Heart left ventricle (tissue), 16 donors: ENCODE data around the gene TTC39C. TPM values are rescaled to one million over a fixed set of nuclear protein-coding genes. Genes with fewer than 3 reads are reported as not detected.
A peak's percentile ranks its signal among the peaks of the same experiment; 100 is the strongest.

Source experiments
- ATAC-seq, 4 donors: fragments of 200-7000 bp; cut with Tn5 transposase; one replicate each; pipeline ENCODE4 v1.9.1; 2020 to 2022; ENCODE audit warnings: moderate library complexity in 4 of 4, mild to moderate bottlenecking in 3 of 4, moderate number of reproducible peaks in 1 of 4
- DNase-seq, 5 donors: peaks; one replicate each; pipeline ENCODE4 v3.0.0-alpha.2; 2020
- H3K27ac ChIP-seq, 12 donors: fragments of 200-600 bp; sonication (generic) in 4 of 12; one replicate each; pipeline versions ENCODE4 v1.5.0 to v1.8.0; 2016 to 2022; ENCODE audit warnings: mild to moderate bottlenecking in 2 of 12
- H3K27me3 ChIP-seq, 9 donors: fragments of 200-600 bp; sonication (generic) in 2 of 9; one replicate each; pipeline versions ENCODE4 v1.5.1 to v1.8.0; 2016 to 2022; ENCODE audit warnings: mild to moderate bottlenecking in 3 of 9
- H3K36me3 ChIP-seq, 9 donors: fragments of 200-600 bp; sonication (generic) in 2 of 9; one replicate each; pipeline versions ENCODE4 v1.5.0 to v1.8.0; 2018 to 2022; ENCODE audit warnings: mild to moderate bottlenecking in 2 of 9
- H3K4me1 ChIP-seq, 12 donors: fragments of 200-600 bp; sonication (generic) in 4 of 12; one replicate each; pipeline versions ENCODE4 v1.5.0 to v1.8.0; 2016 to 2022; ENCODE audit warnings: mild to moderate bottlenecking in 3 of 12
- H3K4me3 ChIP-seq, 12 donors: fragments of 200-600 bp; sonication (generic) in 4 of 12; one replicate each; pipeline versions ENCODE4 v1.5.0 to v1.8.0; 2017 to 2022; ENCODE audit warnings: mild to moderate bottlenecking in 9 of 12, moderate library complexity in 4 of 12
- H3K9me3 ChIP-seq, 12 donors: fragments of 200-600 bp; sonication (generic) in 4 of 12; one replicate each; pipeline versions ENCODE4 v1.5.0 to v1.8.0; 2016 to 2022; ENCODE audit warnings: mild to moderate bottlenecking in 1 of 12
- POLR2A ChIP-seq, 2 donors: fragments of 450-650 bp; IDR thresholded peaks; one replicate each; pipeline ENCODE4 v1.6.1; 2017; ENCODE audit warnings: antibody characterized with exemption in 2 of 2, mild to moderate bottlenecking in 2 of 2, moderate library complexity in 2 of 2
- WGBS, 4 donors: extraction: QIAGEN DNeasy Blood & Tissue Kit in 2 of 4; methylation state at CpG; one replicate each; pipeline versions ENCODE4 v1.1.5 to v1.1.7; 2013 to 2018; 5-methylcytosine and 5-hydroxymethylcytosine counted together
- intact Hi-C, 10 donors: fragments of 100-400 bp; cut with DNase I; formaldehyde crosslinking; loops; one replicate each; pipeline versions ENCODE4 v1.11.1 to v1.14.2; 2022
- polyA plus RNA-seq, 2 donors: library from polyadenylated mRNA; stranded (reverse); fragments of 200-250 nt; gene quantifications; one replicate each; pipeline ENCODE4 v1.2.3, GENCODE V29; 2013
- total RNA-seq, 9 donors: library from RNA; depleted of rRNA in 2 of 9; stranded (reverse); fragments of >200 nt in 2 of 9; fragmentation: NEBNext Ultra II Directional in 3 of 9; extraction: Animal tissue kit (Norgen Biotek cat#: 25700) in 3 of 9; gene quantifications; one replicate each; pipeline versions ENCODE4 v1.1.0 to v1.2.4, GENCODE V29; 2016 to 2023
- TF ChIP-seq, protein P1 (sequence below), 12 donors: fragments of 200-600 bp; sonication (generic) in 4 of 12; IDR thresholded peaks; one replicate each; pipeline versions ENCODE4 v1.5.0 to v1.8.0; 2018 to 2022; ENCODE audit warnings: antibody characterized with exemption in 12 of 12, mild to moderate bottlenecking in 5 of 12
- donor health status: ischemic (EF 13 %, LVEDD 7.1; RV severe dilation, severe dysfunction).
- donor health status: healthy with polysubstance abuse.
- donor health status: DM: no; HTN: yes; CAD: no.
- donor health status: DM: no; HTN: no; CAD: no.
- donor health status: ischemic (EF 25% LVEDD 6.9; RV normal size, moderate dysfunction).
- donor health status: ischemic (EF 25% LVEDD 5.7; RV mildly dilated, moderate dysfunction).
- donor health status: healthy.
- donor health status: DM: yes; HTN: yes; CAD: no.
- donor health status: ischemic (EF 35%, LVEDD 5.7; RV mildly dilated, moderate dysfunction).
- donor health status: nonischemic (EF 11% LVEDD 7.7; RV severe dilation, severe dysfunction).
- donor health status: DM: yes; HTN: yes; CAD: no.
- donor health status: PGD.
- donor health status: ischemic (EF 29% LVEDD 5.4; RV normal size, mild dysfunction).
- donor health status: nonischemic (EF 23%, LVEDD 6.1; RV moderate dilation, normal function).

The TTC39C gene
- total and polyA plus RNA-seq, 11 donors, result 2.3 to 12.8 (median 4.7) TPM

DNA sequence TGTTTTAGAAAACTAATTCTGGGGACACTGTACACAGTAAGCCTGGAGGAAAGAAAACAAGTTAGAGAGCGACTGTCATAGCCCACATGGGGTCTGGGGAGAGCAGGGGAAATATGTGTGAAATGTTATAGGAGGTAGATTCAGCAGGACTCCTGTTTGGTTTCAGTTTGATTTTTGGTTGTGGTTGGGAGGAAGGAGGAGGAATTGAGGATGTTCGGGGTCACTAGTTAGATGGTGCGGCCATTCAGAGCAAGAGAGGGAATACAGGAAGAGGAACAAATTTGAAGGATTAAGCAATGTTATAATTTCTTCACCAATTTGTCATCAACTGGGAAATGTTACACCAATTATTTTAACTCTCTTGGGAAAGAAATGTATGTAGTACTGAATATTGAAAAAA is 25.1 kb downstream of the TTC39C start:
- no peak for TF ChIP-seq POLR2A (IDR thresholded peaks at IDR 0.05)
- TF ChIP-seq, protein P1, sequence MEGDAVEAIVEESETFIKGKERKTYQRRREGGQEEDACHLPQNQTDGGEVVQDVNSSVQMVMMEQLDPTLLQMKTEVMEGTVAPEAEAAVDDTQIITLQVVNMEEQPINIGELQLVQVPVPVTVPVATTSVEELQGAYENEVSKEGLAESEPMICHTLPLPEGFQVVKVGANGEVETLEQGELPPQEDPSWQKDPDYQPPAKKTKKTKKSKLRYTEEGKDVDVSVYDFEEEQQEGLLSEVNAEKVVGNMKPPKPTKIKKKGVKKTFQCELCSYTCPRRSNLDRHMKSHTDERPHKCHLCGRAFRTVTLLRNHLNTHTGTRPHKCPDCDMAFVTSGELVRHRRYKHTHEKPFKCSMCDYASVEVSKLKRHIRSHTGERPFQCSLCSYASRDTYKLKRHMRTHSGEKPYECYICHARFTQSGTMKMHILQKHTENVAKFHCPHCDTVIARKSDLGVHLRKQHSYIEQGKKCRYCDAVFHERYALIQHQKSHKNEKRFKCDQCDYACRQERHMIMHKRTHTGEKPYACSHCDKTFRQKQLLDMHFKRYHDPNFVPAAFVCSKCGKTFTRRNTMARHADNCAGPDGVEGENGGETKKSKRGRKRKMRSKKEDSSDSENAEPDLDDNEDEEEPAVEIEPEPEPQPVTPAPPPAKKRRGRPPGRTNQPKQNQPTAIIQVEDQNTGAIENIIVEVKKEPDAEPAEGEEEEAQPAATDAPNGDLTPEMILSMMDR (IDR thresholded peaks at IDR 0.05), result no peak
- no peaks in the 10 kb centered on the region for H3K36me3 ChIP-seq
- DNase-seq (no peak), ATAC-seq (no peak)
- H3K27ac ChIP-seq, result peak overlapping the region in 1 of 12 donors; percentile 53
- H3K4me3 ChIP-seq, result no peak overlapping the region
- WGBS, 4 donors, result 86 to 92% (median 89%) methylated on average over 3 of the region's 3 CpGs
- intact Hi-C loops, result no loop called here
- peaks cover 0 to 25% (median 0%) of the 10 kb centered on the region in 12 donors for H3K4me1 ChIP-seq
- no peaks in the 10 kb centered on the region for H3K9me3 ChIP-seq
- H3K27me3 ChIP-seq, result no peaks in the 10 kb centered on the region

- DNase-seq (no peak), ATAC-seq (no peak)
- Histone ChIP-seq H3K36me3 (no peaks in the 10 kb centered on the region), H3K27ac (no peak overlapping the region), H3K4me3 (no peak overlapping the region), H3K4me1 (peaks cover 0 to 25% (median 0%) of the 10 kb centered on the region in 12 donors), H3K9me3 (no peaks in the 10 kb centered on the region), H3K27me3 (no peaks in the 10 kb centered on the region)
- intact Hi-C loops, result no loop called here
- WGBS, 4 donors, result 93 to 97% (median 95%) methylated on average over 4 of the region's 4 CpGs
- TF ChIP-seq, protein P1 (IDR thresholded peaks at IDR 0.05), result no peak
- no peak for TF ChIP-seq POLR2A (IDR thresholded peaks at IDR 0.05)
Measured at GRCh38 chr18:24041691-24042090, 27.1 kb downstream of the TTC39C start.

DNA sequence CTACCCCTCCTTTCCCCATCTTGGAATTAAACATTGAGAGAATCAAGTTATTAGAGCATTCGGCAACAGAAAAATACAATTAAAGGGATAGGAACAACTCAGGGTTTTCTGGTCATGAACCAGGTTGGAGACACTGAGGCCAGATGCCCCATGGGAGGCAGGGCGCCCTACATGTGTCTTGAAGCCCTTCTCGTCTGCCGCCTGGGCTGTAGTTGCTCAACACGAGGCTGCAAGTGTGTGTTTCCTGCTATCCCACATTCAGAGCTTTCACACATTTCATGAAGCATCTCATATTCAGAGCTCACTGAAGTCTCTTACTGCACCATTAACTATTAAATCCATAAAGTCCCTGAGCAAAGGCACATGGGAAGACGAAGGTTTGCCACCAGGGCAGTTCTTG is 28.8 kb downstream of the TTC39C start:
- Histone ChIP-seq H3K9me3 (no peaks in the 10 kb centered on the region), H3K4me3 (no peak overlapping the region), H3K36me3 (no peaks in the 10 kb centered on the region), H3K4me1 (peaks cover 0 to 25% (median 0%) of the 10 kb centered on the region in 12 donors), H3K27me3 (no peaks in the 10 kb centered on the region), H3K27ac (no peak overlapping the region)
- 81 to 89% (median 87%) methylated on average over 6 of the region's 6 CpGs for WGBS, 4 donors
- no peak for DNase-seq
- TF ChIP-seq POLR2A (IDR thresholded peaks at IDR 0.05), result no peak
- TF ChIP-seq, protein P1 (IDR thresholded peaks at IDR 0.05), result no peak
- ATAC-seq, result no peak
- intact Hi-C loops, result no loop called here

DNA sequence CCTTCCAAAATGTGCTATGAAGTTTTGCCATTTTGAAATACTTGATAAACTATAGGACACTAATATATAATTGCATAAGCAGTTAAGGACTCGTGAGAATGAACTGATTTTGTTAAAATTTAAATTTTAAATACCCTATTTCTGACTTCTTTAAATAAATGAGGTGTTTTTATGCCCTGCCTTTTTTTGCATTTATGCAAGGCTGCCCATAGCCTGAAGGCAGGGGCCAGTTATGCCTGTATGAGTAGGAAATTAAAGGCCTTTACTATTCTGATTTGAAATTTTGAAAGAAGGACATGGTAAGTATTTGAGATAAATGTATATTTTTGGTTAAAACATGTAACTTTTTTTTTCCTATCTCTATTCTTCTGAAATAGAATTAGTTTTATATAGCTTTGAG is 33.7 kb downstream of the TTC39C start:
- no peaks in the 10 kb centered on the region for H3K27me3 ChIP-seq
- WGBS, 4 donors, result 92 to 96% (median 93%) methylated on average over 1 of the region's 1 CpG
- DNase-seq, result no peak
- intact Hi-C loops, result no loop called here
- no peaks in the 10 kb centered on the region for H3K9me3 ChIP-seq
- no peak for TF ChIP-seq POLR2A (IDR thresholded peaks at IDR 0.05)
- TF ChIP-seq, protein P1 (IDR thresholded peaks at IDR 0.05), result no peak
- H3K27ac ChIP-seq, result no peak overlapping the region
- ATAC-seq, result no peak
- peaks cover 0 to 9% (median 0%) of the 10 kb centered on the region in 12 donors for H3K4me1 ChIP-seq
- no peaks in the 10 kb centered on the region for H3K36me3 ChIP-seq
- H3K4me3 ChIP-seq, result no peak overlapping the region
